Measurements from ENCODE around the gene GRK6. TPM values are rescaled to one million over a fixed set of nuclear protein-coding genes. Genes with fewer than 3 reads are reported as not detected.

GRK6 gene
- total RNA-seq, result 10 to 100 TPM; 11.8 to 21.2 (median 15.2) TPM
- 10 to 100 TPM in 1 of 2 donors, 1 to 10 TPM in 1; 6.7 to 22.9 TPM for polyA plus RNA-seq
- long read RNA-seq, donor 1, transcript GRK6-211 (16 exons, 2,571 nt), result minor isoform, 5 of 59 reads
- long read RNA-seq, donor 1, transcript GRK6-201 (16 exons, 2,939 nt), result major isoform, 43 of 59 reads
- long read RNA-seq, donor 1, partial matches to known transcripts, result 4 of 59 reads
- long read RNA-seq, donor 1, other reads (novel, unspliced or antisense), result 6 of 59 reads
- long read RNA-seq, donor 2, transcript GRK6-201 (16 exons, 2,939 nt), result major isoform, 37 of 53 reads
- long read RNA-seq, donor 2, transcript GRK6-211 (16 exons, 2,571 nt), result minor isoform, 7 of 53 reads
- long read RNA-seq, donor 2, partial matches to known transcripts, result 1 of 53 reads
- long read RNA-seq, donor 2, other reads (novel, unspliced or antisense), result 6 of 53 reads
- long read RNA-seq, donor 3, partial matches to known transcripts, result 1 of 3 reads
- long read RNA-seq, donor 3, other reads (novel, unspliced or antisense), result 0 of 3 reads

DNA sequence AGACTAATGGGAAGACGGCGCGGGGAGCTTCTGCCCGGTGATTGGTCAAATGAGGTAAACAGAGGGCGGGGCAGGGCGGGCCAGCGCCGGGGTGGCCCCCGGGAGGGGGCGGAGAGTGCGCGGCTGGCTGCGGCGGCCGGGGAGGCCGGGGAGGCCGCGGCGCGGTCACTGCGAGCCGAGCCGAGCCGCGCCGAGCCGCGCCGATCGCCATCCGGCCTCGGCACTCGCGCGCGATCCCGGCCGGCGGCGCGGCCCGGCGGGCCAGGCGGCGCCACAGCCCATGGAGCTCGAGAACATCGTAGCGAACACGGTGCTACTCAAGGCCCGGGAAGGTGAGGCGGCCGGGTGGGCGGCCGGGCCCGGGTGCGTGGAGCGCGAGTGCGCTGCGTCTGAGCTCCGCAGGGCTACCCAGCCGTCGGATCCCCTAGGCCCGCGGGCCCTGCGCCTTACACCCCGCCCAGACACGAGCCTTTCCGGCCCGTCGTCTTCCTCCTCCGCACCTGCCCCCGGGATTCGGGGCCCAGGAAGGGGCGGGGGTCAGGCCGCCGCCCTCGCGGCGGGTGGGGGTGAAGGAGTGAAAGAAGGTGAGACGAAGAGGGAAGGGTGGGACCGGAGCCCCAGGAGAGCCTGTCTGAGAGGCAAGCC, at the start of gene GRK6:
TSS of gene GRK6 (plus strand) at position 111 of the 645 bp plus-strand sequence. CDS start at position 281, 170 bp downstream.
- TF ChIP-seq, protein P1, sequence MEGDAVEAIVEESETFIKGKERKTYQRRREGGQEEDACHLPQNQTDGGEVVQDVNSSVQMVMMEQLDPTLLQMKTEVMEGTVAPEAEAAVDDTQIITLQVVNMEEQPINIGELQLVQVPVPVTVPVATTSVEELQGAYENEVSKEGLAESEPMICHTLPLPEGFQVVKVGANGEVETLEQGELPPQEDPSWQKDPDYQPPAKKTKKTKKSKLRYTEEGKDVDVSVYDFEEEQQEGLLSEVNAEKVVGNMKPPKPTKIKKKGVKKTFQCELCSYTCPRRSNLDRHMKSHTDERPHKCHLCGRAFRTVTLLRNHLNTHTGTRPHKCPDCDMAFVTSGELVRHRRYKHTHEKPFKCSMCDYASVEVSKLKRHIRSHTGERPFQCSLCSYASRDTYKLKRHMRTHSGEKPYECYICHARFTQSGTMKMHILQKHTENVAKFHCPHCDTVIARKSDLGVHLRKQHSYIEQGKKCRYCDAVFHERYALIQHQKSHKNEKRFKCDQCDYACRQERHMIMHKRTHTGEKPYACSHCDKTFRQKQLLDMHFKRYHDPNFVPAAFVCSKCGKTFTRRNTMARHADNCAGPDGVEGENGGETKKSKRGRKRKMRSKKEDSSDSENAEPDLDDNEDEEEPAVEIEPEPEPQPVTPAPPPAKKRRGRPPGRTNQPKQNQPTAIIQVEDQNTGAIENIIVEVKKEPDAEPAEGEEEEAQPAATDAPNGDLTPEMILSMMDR (IDR thresholded peaks at IDR 0.05), result no peak
- Histone ChIP-seq H3K27ac (peak within 1 kb of the TSS; percentile 85 to 96 (median 94)), H3K27me3 (no peaks in the 10 kb centered on the region), H3K36me3 (peaks cover 0 to 21% (median 0%) of the 10 kb centered on the region in 9 donors), H3K4me1 (peaks cover 16 to 59% (median 34%) of the 10 kb centered on the region in 9 donors), H3K9me3 (no peaks in the 10 kb centered on the region), H3K4me3 (peak within 1 kb of the TSS; percentile 75 to 99 (median 92))
- no peak for ATAC-seq
- DNase-seq, result peak; percentile 51 to 56
- intact Hi-C loops (cut with DNase I), result loop anchor here in 1 of 10 donors (2.0 kb wide), 1 partner anchor 70 kb away; the partner anchor contains the start of gene PDLIM7
- 0 to 1% methylated on average over 75 to 82 of the region's 82 CpGs for WGBS, 2 donors

DNA sequence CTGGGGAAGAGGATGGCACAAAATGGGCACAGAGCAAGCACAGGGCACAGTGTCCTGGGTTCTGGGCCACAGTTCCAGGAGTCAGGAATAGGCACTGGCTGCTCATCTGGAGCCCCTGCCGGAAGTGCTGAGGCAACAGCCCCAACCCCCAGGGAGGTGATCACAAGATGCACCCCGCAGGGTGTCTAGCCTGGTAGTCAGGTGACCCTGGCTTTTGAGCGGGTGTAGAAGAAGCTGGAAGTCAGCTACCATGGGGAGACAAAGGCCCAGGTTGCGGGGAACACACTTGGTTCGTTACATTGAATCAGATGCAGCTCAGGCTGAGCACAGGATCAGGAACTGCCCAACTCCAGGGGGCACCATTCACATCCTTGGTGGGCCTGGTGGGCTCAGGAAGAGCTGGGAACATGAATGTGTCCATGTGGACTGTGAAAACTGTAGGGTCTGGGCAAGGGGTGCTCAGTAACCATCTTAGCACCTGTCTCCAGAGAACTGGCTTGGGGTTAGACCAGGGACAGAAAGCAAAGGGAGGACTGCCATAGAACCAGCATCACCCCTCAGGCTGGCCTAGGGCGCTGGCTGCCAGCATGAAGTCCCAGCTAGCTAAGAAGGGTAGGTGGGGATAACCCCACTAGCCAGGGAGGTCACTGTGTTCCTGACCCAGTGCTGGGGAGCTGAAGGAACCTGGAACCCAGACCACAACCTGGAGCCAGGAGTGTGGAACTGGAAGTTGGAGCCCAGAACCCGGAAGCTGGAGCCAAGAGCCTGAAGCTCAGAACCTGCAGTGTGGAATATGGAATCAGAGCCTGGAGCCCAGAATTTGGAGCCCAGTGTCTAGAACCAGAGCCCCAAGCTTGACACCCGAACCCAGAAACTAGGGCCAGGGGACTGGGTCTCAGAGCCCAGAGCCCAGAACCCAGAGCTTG, 48.4 kb upstream of the GRK6 start:
- H3K27me3 ChIP-seq, result peaks cover 0 to 21% (median 6%) of the 10 kb centered on the region in 7 donors
- H3K9me3 ChIP-seq, result no peaks in the 10 kb centered on the region
- TF ChIP-seq, protein P1 (IDR thresholded peaks at IDR 0.05), result no peak
- ATAC-seq (no peak), DNase-seq (no peak)
- H3K36me3 ChIP-seq, result peaks cover 0 to 1% (median 0%) of the 10 kb centered on the region in 9 donors
- H3K27ac ChIP-seq, result no peak overlapping the region
- WGBS, 2 donors, result 85 to 86% methylated on average over 8 of the region's 8 CpGs
- peaks cover 0 to 3% (median 0%) of the 10 kb centered on the region in 9 donors for H3K4me1 ChIP-seq
- intact Hi-C loops (cut with DNase I), result loop anchor here in 1 of 10 donors (10.0 kb wide), 1 partner anchor 53 kb away; no protein-coding TSS in a partner anchor
- no peak overlapping the region for H3K4me3 ChIP-seq

DNA sequence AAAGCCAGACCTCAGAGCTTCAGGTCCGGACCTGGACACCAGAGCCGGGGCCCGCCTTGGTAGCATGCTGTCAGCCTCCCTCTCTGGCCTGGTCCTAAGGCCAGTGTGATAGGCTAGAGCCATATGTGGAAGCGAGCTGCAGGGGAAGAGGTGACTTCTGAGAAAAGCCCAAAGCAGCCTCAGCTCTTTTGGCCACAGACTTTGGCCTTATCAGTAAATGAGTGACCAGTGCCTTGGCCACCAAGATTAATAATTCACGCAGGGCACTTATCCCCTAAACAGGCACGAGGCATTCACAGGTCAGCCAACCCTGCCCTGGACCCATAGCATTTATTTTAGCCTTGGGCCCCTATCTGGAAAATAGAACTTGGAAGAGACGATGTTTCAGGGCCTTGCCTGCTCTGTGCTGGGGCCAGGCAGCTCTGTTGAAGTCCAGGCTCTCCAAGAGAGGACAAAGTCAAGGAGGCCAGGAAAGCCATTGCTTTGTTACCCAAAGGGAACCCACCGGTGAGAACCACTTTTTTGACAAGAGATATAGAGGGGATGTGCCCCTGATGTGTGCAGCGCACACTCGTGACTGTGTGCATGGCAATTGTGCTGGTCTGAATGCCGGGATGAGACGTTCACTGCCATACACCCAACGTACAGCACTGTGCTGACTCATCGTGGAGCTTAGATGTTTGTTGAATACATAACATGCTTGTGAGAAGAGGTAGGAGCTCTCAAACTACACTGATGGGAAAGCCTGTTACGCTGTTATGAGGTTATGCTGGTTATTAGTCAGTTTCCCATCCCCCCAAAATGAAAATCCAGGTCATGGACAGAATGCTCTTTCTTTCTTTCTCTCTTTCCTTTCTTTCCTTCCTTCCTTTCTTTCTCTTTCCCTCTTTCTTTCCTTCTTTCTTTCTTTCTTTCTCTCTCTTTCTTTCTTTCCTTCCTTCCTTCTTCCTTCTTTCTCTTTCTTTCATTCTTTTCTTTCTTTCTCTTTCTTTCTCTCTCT, 47.3 kb upstream of the GRK6 start:
- intact Hi-C loops (cut with DNase I), result loop anchor here in 1 of 10 donors (10.0 kb wide), 1 partner anchor 54 kb away; no protein-coding TSS in a partner anchor
- H3K4me1 ChIP-seq, result peaks cover 0 to 3% (median 0%) of the 10 kb centered on the region in 9 donors

More for the DNA sequence above, 47.3 kb upstream of the GRK6 start:
- Histone ChIP-seq H3K4me3 (no peak overlapping the region), H3K9me3 (no peaks in the 10 kb centered on the region), H3K27ac (no peak overlapping the region), H3K27me3 (peaks cover 0 to 32% (median 11%) of the 10 kb centered on the region in 7 donors), H3K36me3 (no peaks in the 10 kb centered on the region)
- ATAC-seq, result no peak
- DNase-seq, result no peak
- 80 to 86% methylated on average over 15 of the region's 15 CpGs for WGBS, 2 donors
- TF ChIP-seq, protein P1 (IDR thresholded peaks at IDR 0.05), result no peak

Measured in heart right ventricle (tissue), 16 donors.